ENCODE results near the gene GNPAT.

GRCh38 chr1:231313661-231314060 lies 72.6 kb downstream of the GNPAT start:
- TF ChIP-seq CTCF (conservative IDR thresholded peaks at IDR 0.05) = no peak
- no peak for TF ChIP-seq EZH2 (IDR thresholded peaks at IDR 0.05; ENCODE audit: low read depth)
